Glomerular visceral epithelial cell (primary cell): ENCODE data around the gene FBXL7.
"Not testable (repeated sequence)": the region's sequence is repeated elsewhere in the genome, so short reads cannot be mapped to it uniquely, and the experiment has no call there.

Experiments used
- DNase-seq: peaks from one replicate; pipeline ENCODE4 v3.0.0-alpha.2; 2016; ENCODE audit errors: extremely low spot score

Gene FBXL7

DNA sequence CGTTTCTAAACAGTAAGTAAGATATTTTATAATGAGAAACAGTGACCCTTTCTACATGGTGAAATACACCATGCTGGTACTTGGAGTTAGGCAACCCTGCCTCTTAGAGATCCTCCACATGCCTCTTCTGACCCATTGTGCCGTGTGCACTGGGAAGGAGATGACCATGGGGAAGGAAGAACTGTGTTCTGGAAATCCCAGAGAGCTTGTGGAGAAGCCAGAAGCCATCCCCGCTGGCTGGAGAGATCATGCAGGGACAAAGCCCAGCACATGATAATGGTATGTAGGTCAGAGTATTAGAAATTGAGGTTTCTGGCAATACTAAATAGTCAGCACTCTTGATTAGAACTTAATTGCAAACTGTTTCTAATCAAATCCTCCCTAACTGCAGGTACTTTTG, 307.3 kb downstream of the FBXL7 start:
- DNase-seq: no peak

DNA sequence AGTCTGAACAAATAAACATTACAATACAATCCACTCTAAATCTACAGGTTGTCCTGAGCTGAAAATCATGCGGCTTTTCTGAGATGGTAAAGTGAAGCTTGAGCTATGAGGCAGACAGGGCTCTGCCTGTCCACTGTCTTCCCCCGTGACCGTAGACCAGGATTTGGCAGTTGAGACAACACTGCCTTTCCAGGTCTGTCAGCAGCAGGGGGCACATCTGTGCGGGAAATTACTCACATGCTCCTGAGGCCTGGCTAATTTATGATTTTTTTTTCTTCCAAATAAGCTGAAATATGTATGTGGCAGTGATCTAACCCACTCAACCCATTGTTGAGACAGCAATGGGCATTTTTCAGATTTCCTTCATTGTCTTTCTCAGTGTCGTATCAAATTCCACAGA, 307.9 kb downstream of the FBXL7 start:
- no peak for DNase-seq

GRCh38 chr5:15808577-15808976, 308.6 kb downstream of the FBXL7 start:
- DNase-seq: no peak

- DNase-seq: no peak
These were observed 319.6 kb downstream of the FBXL7 start for GRCh38 chr5:15819617-15820016.

DNA sequence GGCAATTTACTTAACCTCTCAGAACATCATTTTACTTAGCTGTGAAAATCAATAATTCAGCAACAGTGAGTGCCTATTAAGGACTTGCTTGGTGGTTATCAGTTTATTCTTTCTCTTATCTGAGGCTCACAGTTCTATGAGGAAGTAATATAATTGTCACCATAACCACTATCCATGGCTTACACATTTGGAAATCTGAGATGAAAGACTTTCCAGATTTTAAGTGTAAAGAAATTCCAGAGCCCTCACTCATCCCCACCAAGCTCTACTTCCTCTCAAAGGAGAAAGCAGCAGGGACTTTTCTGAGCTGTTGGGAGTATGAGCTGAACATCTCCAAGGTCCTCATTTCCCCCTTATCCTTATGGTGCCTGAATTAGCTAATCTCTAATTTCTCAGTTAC, 321.5 kb downstream of the FBXL7 start:
- DNase-seq: peak; percentile 42

GRCh38 chr5:15823398-15823797, 323.4 kb downstream of the FBXL7 start:
- no peak for DNase-seq

- no peak for DNase-seq
These were observed 327.8 kb downstream of the FBXL7 start for GRCh38 chr5:15827741-15828140.

GRCh38 chr5:15831408-15831807, 331.4 kb downstream of the FBXL7 start:
- no peak for DNase-seq

DNA sequence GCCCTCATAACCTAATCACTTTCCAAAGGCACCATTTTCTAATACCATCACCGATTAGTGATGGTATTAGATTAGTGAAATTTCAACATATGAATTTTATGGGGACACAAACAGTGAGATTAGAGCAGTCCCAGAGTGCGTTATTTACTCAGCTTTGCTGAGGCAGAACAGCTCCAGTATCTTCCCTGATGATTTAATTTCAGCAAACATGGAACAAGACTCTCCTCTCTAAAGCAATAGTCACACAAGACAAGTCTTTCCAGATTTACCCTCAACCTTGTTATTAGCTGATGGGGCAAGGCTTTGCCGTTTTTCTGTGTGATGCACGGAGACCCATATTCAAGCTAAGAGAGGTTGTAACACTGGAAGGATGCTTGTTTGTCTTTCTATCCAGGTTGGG, 333.4 kb downstream of the FBXL7 start:
- DNase-seq: no peak

DNA sequence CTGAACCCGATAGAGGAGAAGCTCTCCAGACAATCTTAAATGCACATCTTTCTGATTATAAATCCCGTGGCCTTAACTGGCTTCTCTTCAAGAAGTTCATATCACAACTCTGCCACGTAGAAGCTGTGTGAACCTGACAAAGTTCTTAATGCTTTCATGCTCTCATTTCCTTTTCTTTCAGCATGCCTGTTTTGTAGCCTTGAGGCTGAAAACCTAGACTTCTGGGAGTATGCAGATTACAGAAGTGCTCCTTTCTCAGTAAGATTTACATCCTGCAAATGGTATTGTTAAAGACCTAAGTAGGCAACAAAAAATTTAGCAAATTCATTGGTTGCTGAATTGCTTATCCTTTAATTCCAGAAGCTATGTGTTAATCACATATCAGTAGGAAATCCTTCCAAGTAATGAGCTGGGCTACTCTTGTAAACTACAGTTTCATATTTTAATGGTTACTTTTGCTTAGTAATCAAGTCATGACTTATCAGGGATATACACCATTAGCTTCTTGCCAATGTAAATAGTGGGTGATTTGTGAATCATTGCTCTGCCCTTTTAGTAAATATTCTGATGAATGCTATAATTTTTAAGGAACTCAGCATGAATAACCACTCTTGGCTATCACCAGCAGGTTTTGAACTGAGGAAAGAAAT, 334.7 kb downstream of the FBXL7 start:
- peak; percentile 22 for DNase-seq

DNA sequence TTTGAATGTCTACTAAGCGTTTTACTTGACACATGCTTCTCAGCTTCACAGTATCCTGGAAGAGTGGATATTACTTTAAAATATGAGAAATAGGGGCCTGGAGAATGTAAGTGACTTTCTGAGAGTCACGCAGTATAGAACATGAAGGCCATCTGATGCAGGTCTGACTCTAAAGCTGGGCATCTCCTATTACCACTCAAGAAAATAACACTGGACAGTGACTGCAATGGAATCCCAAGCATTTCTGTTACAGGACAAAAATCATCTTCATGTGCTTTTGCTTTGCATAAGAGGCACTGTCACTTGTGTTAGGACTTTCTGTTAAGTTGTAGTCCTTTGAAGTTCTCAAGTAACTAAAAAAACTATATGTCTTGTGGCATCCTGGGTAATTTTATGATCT, 335.5 kb downstream of the FBXL7 start:
- no peak for DNase-seq

GRCh38 chr5:15837551-15838289, 337.7 kb downstream of the FBXL7 start:
- DNase-seq: no peak

GRCh38 chr5:15844253-15844652, 344.3 kb downstream of the FBXL7 start:
- peak; percentile 9 for DNase-seq

GRCh38 chr5:15844871-15845270, 344.9 kb downstream of the FBXL7 start:
- no peak for DNase-seq

- DNase-seq: no peak
These were observed 350.6 kb downstream of the FBXL7 start for GRCh38 chr5:15850536-15850935.

- no peak for DNase-seq
These were observed 351.0 kb downstream of the FBXL7 start for GRCh38 chr5:15850939-15851341.

DNA sequence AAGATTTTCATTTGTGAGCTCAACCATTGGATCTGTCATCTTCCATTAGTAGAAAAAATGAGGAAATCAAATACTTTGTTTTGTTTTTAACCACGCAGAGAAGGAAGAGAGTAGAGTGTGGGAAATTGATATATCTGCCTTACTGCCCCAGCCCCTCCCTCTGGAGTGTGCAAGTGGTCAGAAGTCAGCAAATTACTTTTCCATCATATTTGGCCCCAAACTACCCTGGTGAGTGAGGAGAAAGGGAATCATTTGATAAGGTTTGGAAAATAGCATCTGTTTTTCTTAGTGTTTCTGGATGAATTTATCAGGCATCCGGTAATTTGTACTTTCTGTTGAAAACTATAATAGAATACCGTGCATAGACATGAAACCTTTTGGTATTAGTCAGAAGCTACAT, 352.2 kb downstream of the FBXL7 start:
- DNase-seq: no peak

GRCh38 chr5:15852949-15853348, 353.0 kb downstream of the FBXL7 start:
- DNase-seq: no peak

- DNase-seq: no peak
These were observed 358.3 kb downstream of the FBXL7 start for GRCh38 chr5:15858326-15858725.

GRCh38 chr5:15864536-15865215, 364.7 kb downstream of the FBXL7 start:
- DNase-seq: no peak

- not testable (repeated sequence) for DNase-seq
These were observed 372.3 kb downstream of the FBXL7 start for GRCh38 chr5:15872259-15872658.

DNA sequence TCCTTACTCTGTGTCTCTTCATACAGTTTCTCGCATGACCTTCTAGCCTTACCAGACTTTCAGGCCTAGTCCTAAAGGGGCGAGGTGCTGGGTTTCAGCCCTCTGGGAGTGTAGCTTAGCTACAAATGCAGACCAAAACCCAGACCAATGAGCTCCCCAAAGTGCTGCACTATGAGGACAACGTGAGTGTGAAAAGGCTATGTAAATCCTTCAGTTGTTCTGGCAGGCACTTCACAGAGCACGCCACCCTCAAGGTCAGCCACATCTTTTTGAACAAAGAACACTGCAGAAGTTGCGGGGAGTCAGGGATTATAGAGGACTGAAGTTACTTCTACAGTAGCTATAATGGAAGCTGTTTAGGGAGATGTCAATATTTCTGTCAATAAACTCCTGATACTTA, 377.9 kb downstream of the FBXL7 start:
- no peak for DNase-seq

DNA sequence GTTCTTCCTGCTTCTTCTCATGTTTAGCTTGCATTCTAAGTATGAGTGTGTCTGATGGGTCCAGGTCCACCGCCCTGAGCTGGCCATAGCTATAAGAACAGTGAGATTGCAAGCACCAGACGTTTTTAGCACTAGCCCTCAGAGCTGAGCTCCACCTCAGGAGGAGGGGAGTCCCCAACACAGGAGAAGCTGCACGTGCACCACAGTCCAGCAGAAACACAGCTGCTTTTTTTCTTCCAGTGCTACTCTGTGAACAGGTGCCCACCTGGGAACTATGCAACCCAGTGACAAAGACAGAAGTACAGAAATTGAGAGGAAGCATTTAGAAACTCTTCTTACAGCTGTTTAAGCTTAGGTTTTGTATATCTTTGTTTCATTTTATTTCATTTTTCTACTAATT, 380.2 kb downstream of the FBXL7 start:
- DNase-seq: no peak
